HUDEP-2 (cell line): ENCODE data around the gene VPS26A.

Experiments used
- DNase-seq, 76 experiments: peaks; one replicate each; lab custom pipeline; 2025; ENCODE audit not compliant: unreplicated experiment in 76 of 76; lab: John Stamatoyannopoulos, UW

VPS26A gene

DNA sequence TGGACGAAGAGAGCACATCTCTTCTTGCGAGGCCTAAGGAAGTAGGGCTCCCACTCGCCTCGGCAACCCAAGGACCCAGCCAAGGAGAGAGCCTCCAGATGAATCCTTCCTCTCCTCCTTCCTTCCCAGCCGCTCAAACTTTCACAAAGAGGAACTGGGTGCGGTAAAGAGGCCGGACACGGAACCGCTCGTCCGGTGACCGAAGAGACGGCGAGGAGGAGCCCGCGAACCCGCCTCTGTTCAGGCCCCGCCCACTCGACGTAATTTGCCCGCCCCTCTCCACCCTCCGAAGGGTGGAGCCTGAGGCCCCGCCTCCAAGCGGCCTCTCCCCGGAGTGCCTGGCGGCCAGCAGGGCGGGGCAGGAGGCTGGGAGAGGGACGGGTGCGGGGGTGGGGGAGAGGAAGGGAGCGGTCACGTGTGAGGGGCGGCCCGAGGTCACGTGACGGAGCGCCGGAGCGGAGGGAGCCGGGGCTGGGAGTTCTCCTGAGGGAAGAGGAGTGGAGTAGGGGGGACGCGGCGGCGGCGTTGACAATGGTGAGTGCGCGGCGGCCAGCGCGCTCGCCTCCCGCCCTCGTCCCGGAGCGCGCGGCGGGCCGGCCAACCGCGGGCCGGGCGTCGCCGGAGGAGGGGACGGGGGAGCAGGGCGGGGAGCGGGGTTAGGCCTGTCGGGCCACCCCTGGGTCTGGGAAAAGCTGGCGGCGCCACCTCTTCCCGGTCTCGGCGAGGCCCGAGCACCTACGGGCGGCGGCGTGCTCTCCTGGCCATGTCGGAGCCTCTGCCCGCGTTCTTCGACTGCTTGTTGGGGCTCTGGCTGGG, at the start of gene VPS26A:
Gene VPS26A (plus strand): TSS at position 432 of the 816 bp plus-strand sequence. CDS start 100 bp downstream, at position 532.
- peak; percentile 15 to 99 (median 97) for DNase-seq

DNA sequence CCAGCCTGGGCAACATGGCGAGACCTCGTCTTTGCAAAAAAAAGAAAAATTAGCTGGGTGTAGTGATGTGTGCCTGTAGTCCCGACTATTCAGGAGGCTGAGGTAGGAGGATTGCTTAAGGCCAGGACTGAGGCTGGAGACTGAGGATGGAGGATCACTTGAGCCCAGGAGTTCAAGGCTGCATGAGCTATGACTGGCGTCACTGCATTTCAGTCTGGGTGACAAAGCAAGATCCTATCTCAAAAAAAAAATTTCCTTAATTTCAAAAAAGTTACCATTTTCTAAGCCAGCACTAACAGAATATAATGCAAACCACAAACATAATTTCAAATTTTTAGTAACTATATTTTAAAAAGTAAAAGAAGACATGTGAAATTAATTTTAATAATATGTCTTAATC, 49.4 kb upstream of the VPS26A start:
- DNase-seq: no peak

DNA sequence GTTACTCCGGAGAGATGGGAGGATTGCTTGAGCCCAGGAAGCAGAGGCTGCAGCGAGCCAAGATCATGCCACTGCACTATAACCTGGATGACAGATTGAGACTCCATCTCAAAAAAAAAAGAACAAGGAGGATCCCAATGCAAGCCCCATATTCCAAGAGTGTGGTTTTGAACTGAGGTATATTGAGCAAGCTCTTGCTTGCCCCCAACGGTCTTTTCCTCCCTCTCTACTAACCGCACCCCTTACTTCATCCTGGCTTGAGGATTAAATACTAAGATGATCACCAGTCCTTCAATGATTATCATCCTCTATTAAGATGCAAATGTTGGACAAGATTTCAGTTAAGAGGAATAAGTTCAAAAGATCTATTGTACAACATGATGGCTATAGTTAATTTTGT, 48.5 kb upstream of the VPS26A start:
- DNase-seq: no peak

DNA sequence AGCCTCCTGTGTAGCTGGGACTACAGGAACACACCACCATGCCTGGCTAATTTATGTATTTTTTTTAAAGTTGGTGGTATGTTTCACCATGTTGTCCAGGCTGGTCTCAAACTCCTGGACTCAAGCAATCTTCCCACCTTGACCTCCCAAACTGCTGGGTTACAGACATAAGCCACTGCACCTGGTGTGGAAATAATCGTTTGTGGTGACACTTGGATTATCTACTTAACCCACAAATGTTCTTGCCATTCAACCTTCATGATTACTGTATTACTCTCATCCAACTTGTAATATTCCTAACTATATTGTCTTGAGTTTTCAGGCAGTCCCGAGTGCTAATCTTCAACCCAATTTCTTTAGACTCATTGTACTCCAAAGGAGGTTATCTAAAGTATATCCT, 45.7 kb upstream of the VPS26A start:
- DNase-seq: no peak

DNA sequence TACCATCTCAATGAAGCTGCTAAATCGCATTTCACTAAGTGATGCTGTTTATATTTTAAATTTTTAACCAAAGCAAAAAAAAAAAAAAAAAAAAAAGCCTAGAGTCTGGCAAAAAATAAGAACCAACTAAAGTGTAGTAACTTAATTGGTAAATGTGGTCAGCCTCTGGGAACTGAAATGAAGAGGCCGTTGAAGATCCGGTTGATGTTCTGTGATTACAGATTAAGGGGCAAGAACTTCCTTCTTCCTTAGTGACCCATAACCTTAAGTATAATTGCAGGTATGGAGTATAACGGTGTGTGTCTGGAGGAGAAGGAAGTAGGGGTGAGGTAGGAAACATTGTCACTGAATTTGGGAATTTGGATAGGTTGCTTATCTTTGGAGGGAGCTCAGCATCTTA, 43.8 kb upstream of the VPS26A start:
- DNase-seq: no peak

DNA sequence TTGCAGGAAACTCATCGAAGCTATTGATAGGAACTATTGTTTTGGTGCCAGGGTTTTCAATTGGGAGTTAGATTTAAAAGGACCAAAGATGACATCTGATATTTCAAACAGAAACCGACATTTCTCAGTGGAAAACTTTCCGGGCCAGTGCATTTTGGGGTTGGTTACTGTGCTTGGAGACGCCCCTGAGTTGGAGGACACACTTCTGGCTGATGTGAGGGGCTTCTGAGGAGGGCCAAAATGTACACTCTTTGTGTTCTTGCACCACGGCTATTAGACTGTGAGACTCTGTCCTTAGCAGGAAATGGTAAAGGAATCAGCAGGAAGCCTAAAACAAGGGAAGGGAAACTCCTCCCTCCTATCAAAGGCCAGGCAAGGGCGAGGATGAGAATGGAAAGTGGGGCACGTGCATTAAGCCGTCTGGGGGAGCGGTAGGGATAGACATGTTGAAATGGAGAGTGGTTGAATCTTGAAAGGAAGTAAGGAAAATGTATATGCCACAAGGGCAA, 37.9 kb upstream of the VPS26A start:
- no peak for DNase-seq

DNA sequence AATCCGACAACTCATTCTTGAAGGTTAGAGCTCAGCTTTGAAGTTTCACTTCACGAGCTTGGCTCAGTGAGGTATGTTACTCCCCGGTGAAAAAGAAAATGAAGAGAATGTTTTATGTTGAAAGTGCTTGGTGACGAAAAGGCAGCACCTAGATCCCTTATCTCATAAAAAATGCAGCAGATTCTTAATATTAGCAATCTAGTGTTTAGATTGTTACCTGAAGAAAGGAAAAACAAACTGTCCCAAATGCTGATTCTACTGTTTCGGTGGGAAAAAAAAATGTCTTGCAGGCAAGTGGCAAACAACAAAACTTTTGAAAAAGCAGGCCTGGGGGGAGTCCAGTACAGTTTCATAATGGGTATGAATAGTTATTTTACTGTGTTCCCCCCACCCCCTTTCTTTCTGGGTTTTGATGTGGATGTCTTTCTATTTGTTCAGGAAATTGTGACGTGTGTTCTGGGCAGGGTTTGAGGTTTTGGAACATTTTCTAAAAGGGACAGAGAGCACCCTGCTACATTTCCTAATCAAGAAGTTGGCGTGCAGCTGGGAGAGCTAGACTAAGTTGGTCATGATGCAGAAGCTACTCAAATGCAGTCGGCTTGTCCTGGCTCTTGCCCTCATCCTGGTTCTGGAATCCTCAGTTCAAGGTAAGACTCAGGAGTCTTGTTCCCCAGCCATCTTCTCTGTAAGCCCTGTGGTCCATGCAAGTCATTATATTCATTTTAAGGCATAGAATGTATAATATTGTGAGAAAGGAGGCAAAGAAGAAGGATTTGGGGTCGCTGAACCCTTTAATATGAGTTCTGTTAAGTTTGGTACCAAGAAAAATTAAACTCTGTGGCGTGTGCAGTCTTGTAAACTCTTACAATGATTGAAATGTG, 36.1 kb upstream of the VPS26A start, which contains the start of gene SRGN:
Gene SRGN (plus strand): TSS at position 514 of the 881 bp plus-strand sequence. CDS start 55 bp downstream, at position 569.
- peak in 35 of 76 experiments; percentile 5 to 69 (median 23) for DNase-seq

DNA sequence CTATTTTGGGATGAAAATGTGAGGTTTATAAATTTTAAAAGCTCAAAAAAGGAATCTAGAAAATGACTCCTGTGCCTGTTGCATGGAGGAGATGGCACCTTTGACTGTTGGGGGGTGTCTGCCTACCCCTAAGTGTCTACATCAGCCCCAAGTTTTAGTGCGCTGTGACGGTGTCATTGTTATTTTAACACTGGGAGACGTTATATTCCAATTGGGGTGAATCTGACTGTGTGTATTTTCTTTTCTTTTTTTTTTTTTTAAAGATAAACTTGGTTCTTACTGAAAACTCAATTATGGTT, 35.6 kb upstream of the VPS26A start:
- DNase-seq: no peak

DNA sequence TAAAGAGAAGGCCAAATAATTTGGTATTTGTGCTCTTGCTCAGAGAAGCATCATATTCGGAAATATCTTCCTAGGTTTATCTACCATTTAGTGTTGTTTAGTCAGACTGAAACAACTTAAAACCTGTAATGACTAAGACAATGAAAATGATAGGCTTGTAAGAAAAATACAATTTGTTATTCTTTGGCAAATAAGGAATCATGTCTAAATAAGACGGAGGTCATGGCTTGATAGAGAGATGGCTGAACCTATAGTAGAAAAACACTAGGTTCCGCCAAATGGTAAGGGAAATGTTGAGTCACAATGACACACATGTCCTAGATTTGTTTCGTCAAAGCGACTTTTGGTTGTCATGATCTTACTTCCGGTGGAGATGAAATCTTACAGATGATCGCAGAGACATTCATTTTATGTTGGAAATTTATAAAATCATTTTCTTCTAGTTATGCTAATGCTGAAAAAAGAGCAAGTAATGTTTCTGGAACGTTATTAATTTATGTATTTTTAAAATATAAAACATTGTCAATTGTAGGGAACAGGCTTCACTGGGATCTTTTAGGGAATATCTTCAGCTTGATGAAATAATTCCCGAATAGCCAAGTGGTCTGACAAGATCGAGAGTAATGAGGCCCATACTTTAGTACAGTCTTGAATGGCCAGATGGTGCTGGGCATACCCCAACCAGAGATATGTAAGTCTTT, 35.0 kb upstream of the VPS26A start:
- DNase-seq: peak in 17 of 76 experiments; percentile 2 to 59 (median 18)

DNA sequence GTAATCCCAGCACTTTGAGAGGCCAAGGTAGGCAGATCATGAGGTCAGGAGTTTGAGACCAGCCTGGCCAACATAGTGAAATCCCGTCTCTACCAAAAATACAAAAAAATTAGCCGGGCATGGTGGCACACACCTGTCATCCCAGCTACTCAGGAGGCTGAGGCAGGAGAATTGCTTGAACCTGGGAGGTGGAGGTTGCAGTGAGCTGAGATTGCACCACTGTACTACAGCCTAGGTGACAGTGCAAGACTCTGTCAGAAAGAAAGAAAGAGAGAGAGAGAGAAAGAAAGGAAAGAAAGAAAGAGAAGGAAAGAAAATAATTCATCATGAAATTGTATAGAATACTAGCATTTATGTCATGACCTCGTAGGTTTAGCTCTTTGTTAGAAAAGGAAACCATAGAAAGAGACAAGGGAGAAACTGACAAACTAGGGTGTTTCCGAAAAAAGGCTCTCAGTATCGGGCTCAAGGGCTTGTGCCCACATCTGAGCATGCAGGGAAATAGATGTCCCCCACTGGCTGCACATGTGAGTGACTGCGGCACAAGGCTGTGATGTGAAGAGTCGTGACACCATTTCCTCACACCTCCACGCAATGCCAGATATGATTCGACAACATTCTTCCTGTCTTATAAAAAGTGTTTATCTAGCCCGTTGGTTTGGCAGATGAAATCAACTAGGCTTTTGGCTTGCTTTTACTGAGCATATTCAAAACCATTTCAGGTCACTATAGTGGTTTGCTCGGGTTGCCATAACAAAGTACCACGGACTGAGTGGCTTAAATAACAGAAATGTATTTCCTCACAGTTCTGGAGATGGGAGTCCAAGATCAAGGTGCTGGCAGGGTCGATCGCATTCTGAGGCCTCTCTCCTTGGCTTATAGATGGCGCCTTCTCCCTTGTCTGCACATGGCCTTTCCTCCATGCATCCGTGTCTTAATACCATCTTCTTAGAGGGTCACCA, 34.1 kb upstream of the VPS26A start:
- DNase-seq: peak in 1 of 76 experiments; percentile 16

DNA sequence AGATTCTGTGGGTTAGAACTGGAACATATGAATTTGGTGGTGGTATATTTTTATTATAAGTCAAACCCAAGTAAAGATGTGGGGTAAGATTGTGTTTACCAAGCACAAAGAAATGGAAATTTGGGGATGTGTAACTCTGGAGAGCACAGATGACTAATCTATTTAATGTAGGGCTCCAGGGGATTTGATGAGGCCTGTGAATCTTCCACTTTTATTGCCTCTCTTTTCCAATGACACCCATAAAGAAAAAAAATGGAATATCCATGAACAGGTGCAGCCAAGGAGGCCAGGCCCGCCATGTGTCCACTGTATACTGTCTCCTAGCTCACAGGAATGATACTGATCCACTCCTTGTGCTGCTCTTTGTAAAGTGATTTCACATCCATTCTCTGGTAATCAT, 33.3 kb upstream of the VPS26A start:
- no peak for DNase-seq

DNA sequence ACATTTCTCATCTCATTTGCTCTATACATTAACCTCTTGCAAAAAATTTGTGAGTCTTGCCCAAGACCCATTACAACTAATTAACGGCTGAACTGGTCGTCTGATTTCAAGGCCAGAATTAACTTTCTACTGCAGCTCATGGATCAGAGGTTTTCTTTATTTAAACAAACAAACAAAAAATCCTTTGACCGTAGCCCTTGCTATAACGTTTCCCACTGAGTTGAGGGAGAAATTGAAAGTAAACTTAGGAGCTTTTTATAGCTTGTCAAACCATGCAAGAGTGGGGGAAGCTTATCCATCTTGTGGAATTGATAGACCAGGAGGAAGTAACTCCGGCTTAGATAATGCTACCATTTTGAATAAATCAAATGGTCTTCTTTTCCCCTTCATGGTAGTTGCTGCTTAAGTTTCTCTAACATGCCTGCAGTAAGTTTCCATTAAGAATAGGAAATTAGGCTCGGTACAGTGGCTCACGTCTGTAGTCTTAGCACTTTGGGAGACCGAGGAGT, 32.8 kb upstream of the VPS26A start:
- DNase-seq: no peak

DNA sequence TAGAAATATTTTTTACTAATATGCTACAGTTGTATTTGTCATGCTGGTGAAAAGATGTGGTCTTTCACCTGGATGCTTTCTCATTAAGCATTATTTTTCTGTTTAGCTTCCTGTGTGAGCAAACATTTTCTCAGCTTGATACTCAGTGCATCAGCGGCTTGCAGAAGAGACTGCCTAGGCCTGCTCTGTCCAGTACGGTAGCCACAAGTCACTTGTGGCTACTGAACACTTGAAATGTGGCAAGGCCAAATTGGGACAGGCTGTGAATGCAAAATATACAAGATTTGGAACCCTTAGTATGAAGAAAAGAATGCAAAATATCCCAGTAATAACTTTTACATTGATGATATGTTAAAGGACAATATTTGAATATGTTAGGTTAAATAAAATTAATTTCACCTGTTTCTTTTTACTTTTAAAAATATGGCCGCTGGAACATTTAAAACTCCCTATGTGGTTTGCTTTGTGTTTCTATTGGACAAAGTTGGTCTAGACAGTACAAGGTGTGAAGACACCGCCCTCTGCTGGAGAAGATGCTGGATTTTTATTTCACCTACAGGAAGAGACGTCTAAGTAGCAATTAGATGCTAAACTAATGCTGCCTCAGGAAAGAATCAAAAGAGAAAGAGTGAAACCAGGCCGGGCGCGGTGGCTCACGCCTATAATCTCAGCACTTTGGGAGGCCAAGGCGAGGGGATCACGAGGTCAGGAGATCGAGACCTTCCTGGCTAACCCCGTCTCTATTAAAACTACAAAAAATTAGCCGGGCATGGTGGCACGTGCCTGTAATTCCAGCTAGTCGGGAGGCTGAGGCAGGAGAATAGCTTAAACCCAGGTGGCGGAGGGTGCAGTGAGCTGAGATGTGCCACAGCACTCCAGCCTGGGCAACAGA, 30.8 kb upstream of the VPS26A start:
- peak in 67 of 76 experiments; percentile 6 to 85 (median 57) for DNase-seq

DNA sequence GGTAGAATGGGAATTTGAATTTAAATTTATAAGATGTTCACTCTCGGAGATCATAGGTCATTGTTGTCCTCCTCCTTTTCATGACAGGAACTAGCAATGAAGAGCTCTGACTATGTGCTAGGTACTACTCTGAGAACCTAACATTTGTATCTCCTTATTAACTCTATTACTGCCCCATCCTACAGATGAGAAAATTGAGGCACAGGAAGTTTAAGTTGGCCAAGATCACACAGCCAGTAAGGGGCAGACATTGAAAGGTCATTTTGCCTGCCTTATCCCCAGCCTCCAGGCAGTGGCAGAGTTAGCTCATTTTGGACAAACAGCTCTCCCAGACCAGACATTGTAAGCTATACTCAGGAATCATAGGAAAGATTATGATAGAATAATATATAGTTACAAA, 30.0 kb upstream of the VPS26A start:
- peak in 7 of 76 experiments; percentile 5 to 28 (median 13) for DNase-seq

DNA sequence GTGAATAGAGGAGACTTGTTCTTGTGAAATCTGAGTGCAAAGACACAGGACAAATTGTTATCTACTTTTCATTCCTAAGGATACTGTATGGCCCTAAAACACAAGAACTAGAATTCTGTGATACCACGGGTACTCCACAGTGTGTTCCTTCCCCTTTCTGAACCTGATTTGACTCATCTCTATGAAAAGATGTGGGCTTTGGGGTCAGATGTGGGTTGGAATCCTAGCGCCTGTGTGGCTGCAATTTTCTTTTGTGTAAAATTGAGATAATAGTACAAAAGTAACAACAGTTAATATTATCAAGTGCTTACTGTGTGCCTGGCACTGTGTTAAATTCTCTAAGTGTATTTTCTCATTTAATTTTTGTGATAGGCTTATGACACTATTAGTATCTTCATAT, 27.9 kb upstream of the VPS26A start:
- no peak for DNase-seq

DNA sequence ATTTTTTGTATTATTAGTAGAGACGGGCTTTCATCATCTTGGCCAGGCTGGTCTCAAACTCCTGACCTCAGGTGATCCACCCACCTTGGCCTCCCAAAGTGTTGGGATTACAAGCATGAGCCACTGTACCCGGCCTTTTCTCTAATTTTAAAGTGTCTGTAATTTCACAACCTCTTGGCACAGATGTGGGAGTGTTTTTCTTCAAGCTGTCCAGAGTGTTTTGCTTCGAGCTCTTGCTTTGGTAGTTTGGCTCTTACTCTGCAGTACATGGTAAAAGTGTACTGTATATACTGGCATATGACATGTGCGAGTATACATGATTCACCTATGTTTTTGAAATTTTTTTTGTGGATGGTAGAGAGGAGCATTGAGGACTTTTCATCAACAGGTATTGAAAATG, 26.2 kb upstream of the VPS26A start:
- DNase-seq: no peak

DNA sequence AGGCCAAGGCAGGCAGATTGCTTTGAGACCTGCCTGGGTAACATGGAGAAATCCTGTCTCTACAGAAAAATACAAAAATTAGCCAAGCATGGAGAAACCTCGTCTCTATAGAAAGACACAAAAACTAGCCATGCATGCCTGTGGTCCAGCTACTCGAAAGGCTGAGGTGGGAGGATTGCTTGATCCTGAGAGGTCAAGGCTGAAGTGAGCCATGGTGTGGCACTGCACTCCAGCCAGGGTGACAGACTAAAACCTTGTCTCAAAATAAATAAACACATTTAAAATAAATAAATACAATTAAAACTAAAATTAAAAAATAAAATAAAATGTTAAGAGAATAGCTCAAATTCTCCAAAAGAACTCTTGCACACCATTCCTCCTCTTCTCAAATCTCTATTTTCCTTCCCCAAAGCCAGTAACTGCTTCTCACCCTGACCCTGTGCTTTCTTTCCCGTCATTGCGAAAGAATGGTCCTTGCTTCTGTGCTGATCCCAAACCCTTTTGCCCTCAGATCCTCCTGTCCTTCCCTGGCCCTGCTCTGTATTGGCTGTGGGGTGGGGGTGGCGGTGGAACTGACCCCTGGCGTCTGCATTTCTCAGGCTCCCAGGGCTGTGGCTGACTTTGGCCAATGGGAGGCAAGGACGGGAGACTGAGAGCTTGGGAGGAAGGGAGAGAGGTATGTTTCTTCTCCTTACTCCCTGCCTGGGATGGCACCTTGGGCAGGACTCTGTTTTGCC, 23.7 kb upstream of the VPS26A start:
- DNase-seq: no peak
